SK-N-MC (cell line): ENCODE data around the gene ITM2B.

Experiments used
- EZH2 ChIP-seq: fragments of 200-600 bp; sonication (generic); IDR thresholded peaks from one replicate; pipeline ENCODE4 v1.6.1; 2017; ENCODE audit warnings: antibody characterized with exemption
- FOXP2 ChIP-seq: optimal IDR thresholded peaks from 2 replicates; pipeline ENCODE3; 2011; ENCODE audit warnings: mild to moderate bottlenecking, moderate library complexity; ENCODE audit not compliant: insufficient read depth; ENCODE audit errors: extremely low read length, control extremely low read depth
- POLR2AphosphoS5 ChIP-seq: IDR thresholded peaks from 2 replicates; pipeline ENCODE4 v1.6.1; 2012; ENCODE audit warnings: mild to moderate bottlenecking, low read depth, low read length, borderline replicate concordance

GRCh38 chr13:48234566-48235340, 1.7 kb downstream of the ITM2B start:
- TF ChIP-seq POLR2AphosphoS5 (no peak), EZH2 (no peak), FOXP2 (no peak)
